Kidney (tissue), 14 donors: ENCODE results near the gene GPI. TPM values are rescaled to one million over a fixed set of nuclear protein-coding genes. Genes with fewer than 3 reads are reported as not detected.

ENCODE experiments used
- DNase-seq, 5 donors: peaks; one replicate each; pipeline ENCODE4 v3.0.0-alpha.2; 2013 to 2020
- FAIRE-seq: peaks from 2 replicates; lab custom pipeline; 2012; peaks lifted over from hg19 to GRCh38; lab: Jason Lieb, UNC
- H3K27ac ChIP-seq, 2 donors: one replicate each; pipeline ENCODE4 v1.7.0; 2013; ENCODE audit warnings: low read depth in 2 of 2, low read length in 2 of 2, inconsistent platforms in 1 of 2
- H3K27me3 ChIP-seq: one replicate; pipeline ENCODE4 v1.7.1; 2013; ENCODE audit warnings: low read length, inconsistent platforms; ENCODE audit not compliant: control insufficient read depth, insufficient read depth
- H3K36me3 ChIP-seq, 3 donors: one replicate each; pipeline versions ENCODE4 v1.7.0 to v1.7.1; 2013; ENCODE audit warnings: low read length in 3 of 3, control low read depth in 1 of 3, inconsistent platforms in 1 of 3; ENCODE audit not compliant: insufficient read depth in 3 of 3, control insufficient read depth in 2 of 3
- H3K4me1 ChIP-seq, 3 donors: one replicate each; pipeline versions ENCODE4 v1.7.0 to v1.7.1; 2013; ENCODE audit warnings: low read length in 3 of 3, inconsistent platforms in 1 of 3, low read depth in 1 of 3; ENCODE audit not compliant: control insufficient read depth in 2 of 3, insufficient read depth in 2 of 3
- H3K4me3 ChIP-seq, 3 donors: one replicate each; pipeline versions ENCODE4 v1.7.0 to v1.8.1; 2013; ENCODE audit warnings: low read length in 3 of 3, control low read depth in 1 of 3, inconsistent platforms in 1 of 3
- H3K9ac ChIP-seq, 3 donors: one replicate each; pipeline versions ENCODE4 v1.7.0 to v1.7.1; 2013; ENCODE audit warnings: low read length in 3 of 3, control low read depth in 1 of 3, inconsistent platforms in 1 of 3
- H3K9me3 ChIP-seq, 3 donors: one replicate each; pipeline versions ENCODE4 v1.7.0 to v1.7.1; 2013; ENCODE audit warnings: low read length in 3 of 3, control low read depth in 1 of 3, inconsistent platforms in 1 of 3; ENCODE audit not compliant: control insufficient read depth in 2 of 3, insufficient read depth in 1 of 3
- intact Hi-C: fragments of 100-400 bp; cut with DNase I; formaldehyde crosslinking; loops from one replicate; pipeline ENCODE4 v1.11.1; 2022
- polyA plus RNA-seq: library from polyadenylated mRNA; stranded (reverse); fragments of 350-450 nt; fragmentation: Illumina TruSeq; extraction: RNeasy Lipid Tissue Mini Kit (QIAGEN cat#74804); gene quantifications from one replicate; pipeline ENCODE4 v1.2.3, GENCODE V29; 2014; ENCODE audit warnings: low read depth, low replicate concordance; ENCODE audit not compliant: insufficient read depth
- total RNA-seq: library from RNA; stranded (reverse); fragmentation: NEBNext Ultra II Directional; extraction: Animal tissue kit (Norgen Biotek cat#: 25700); gene quantifications from one replicate; pipeline ENCODE4 v1.2.1, GENCODE V29; 2021
- TF ChIP-seq, protein P1 (sequence below): IDR thresholded peaks from 3 replicates; pipeline ENCODE4 v1.5.1; 2012; ENCODE audit warnings: mild to moderate bottlenecking, moderate library complexity, borderline replicate concordance; ENCODE audit not compliant: insufficient read depth; ENCODE audit errors: extremely low read depth
- donor health status: control.
- donor health status: control.
- donor health status: control.
- donor health status: control.
- donor health status: control.
- donor health status: DM: yes; HTN: yes; CAD: no.
- donor health status: Normal renal cell carcinoma (clear cell type).

Gene GPI
- total and polyA plus RNA-seq, 2 donors from 2014 or later, result 257 to 315 TPM

DNA sequence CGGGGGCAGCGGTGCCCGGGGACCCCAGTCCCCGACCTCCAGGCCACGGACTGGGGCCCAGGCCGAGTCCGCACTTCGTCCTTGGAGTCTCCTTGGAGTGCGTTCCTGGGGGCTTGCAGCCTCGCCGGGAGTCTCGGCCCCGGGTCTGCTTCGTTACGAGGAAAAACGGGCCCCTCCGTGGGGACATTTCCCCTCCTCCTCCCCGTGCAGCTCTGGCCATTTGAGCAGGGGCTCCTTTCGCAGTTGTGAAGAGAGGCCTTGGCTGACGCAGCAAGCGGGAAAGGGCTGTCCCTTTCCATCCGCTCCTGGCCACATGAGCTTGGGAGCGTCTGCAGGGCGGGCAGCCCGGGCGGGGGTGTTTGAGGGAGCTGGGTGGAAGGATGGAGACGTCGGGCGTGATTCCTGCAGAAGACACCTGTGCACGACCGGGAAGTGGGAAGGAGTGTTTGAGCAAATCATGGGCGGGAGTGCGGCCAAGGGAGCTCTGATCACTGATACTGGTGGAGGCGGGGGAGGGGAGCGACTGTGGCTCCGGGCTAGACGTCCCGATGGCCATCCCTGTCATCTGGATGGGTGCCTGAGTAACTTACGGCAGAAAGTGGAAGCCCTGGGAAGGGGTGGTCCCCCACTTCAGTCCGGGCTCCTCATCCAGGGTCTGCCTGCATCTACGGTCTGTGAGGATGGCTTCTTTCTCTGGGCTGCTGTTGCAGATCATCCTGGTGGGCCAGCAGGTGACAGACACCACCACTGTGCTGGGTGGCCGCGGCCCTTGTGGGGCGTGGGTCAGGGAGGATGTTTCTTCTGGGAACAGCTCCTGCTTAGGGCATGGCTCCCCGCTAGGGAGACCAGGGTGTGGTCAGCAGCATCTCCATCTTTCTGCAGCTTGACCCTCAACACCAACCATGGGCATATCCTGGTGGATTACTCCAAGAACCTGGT, 736 bp downstream of the GPI start:
- Histone ChIP-seq H3K27ac (peak overlapping the region; percentile 71 to 73), H3K27me3 (no peaks in the 10 kb centered on the region), H3K9me3 (no peaks in the 10 kb centered on the region), H3K9ac (peak overlapping the region; percentile 15 to 82 (median 52)), H3K36me3 (peaks cover 3 to 24% (median 16%) of the 10 kb centered on the region in 3 donors), H3K4me1 (peaks cover 0 to 25% (median 4%) of the 10 kb centered on the region in 3 donors), H3K4me3 (peak overlapping the region; percentile 56 to 89 (median 78))
- TF ChIP-seq, protein P1, sequence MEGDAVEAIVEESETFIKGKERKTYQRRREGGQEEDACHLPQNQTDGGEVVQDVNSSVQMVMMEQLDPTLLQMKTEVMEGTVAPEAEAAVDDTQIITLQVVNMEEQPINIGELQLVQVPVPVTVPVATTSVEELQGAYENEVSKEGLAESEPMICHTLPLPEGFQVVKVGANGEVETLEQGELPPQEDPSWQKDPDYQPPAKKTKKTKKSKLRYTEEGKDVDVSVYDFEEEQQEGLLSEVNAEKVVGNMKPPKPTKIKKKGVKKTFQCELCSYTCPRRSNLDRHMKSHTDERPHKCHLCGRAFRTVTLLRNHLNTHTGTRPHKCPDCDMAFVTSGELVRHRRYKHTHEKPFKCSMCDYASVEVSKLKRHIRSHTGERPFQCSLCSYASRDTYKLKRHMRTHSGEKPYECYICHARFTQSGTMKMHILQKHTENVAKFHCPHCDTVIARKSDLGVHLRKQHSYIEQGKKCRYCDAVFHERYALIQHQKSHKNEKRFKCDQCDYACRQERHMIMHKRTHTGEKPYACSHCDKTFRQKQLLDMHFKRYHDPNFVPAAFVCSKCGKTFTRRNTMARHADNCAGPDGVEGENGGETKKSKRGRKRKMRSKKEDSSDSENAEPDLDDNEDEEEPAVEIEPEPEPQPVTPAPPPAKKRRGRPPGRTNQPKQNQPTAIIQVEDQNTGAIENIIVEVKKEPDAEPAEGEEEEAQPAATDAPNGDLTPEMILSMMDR, result no peak
- DNase-seq (peak; percentile 41 to 85 (median 65)), FAIRE-seq (no peak)
- intact Hi-C loops, result no loop called here

DNA sequence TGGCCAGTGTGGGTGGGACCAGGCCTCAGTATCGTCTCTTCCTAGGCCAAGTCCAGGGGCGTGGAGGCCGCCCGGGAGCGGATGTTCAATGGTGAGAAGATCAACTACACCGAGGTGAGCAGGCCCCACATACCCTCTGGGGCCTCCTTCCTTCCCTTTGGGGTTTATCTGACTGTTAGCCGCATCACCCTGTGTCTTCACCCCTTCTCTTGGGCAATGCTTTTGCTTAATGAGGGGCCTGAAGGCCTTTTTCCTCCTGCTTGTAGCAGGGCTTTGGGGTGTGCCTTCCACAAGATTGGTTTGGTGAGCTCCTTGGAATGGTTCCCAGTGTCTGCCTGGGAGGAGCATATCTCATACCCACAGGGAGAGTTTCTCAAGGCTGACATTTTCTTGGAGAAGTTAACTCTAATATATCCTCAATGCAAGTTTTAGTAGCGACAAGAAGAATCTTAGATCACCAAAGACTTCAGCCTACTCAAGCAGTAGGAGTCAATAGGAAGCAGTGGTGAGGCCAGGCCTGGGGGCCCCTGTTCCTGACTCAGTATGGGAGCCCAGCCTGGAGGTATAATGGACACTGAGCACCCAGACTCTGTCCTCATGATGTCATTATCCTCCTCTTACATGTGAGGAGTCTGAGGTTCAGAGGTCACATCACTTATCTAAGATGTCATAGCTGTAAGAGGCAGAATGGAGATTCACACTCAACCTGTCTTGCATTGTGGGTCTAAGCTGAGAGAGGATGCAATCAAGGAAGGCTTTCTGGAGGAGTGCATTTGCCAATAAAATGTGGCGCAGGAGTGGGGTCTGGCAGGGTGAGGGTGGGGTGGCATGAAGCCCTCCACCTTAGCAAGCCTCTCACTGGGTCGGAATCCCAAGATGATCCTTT, 2.0 kb downstream of the GPI start:
- TF ChIP-seq, protein P1, result no peak
- Histone ChIP-seq H3K4me3 (peak overlapping the region in 2 of 3 donors; percentile 78 to 89), H3K36me3 (peaks cover 3 to 31% (median 21%) of the 10 kb centered on the region in 3 donors), H3K27ac (no peak overlapping the region), H3K9me3 (no peaks in the 10 kb centered on the region), H3K27me3 (no peaks in the 10 kb centered on the region), H3K9ac (peak overlapping the region in 1 of 3 donors; percentile 22), H3K4me1 (peaks cover 0 to 25% (median 4%) of the 10 kb centered on the region in 3 donors)
- FAIRE-seq (no peak), DNase-seq (peak in 1 of 5 donors; percentile 32)
- intact Hi-C loops, result no loop called here

DNA sequence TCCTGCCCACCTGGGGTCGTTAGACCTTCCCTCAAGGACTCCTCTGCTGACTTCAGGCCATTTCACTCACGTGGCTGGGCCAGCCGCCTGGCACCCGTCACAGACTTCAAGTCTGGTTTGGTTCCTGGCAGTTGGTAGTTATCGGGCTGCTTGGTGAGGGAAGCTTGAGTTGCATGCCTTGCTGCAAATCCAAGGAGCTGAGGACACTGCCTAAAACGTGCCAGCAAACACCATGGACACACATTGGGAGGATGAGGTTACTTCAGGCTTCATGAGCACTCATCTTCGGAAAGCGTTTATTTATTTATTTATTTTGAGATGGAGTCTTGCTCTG, 2.6 kb downstream of the GPI start:
- Histone ChIP-seq H3K27ac (no peak overlapping the region), H3K9ac (no peak overlapping the region), H3K4me1 (peaks cover 0 to 25% (median 4%) of the 10 kb centered on the region in 3 donors), H3K36me3 (peaks cover 3 to 31% (median 21%) of the 10 kb centered on the region in 3 donors), H3K9me3 (no peaks in the 10 kb centered on the region), H3K27me3 (no peaks in the 10 kb centered on the region), H3K4me3 (no peak overlapping the region)
- no peak for DNase-seq
- intact Hi-C loops, result no loop called here
- TF ChIP-seq, protein P1, result no peak
- no peak for FAIRE-seq
